Measurements from ENCODE around the gene TMEM11.

The TMEM11 gene, protein sequence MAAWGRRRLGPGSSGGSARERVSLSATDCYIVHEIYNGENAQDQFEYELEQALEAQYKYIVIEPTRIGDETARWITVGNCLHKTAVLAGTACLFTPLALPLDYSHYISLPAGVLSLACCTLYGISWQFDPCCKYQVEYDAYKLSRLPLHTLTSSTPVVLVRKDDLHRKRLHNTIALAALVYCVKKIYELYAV

DNA sequence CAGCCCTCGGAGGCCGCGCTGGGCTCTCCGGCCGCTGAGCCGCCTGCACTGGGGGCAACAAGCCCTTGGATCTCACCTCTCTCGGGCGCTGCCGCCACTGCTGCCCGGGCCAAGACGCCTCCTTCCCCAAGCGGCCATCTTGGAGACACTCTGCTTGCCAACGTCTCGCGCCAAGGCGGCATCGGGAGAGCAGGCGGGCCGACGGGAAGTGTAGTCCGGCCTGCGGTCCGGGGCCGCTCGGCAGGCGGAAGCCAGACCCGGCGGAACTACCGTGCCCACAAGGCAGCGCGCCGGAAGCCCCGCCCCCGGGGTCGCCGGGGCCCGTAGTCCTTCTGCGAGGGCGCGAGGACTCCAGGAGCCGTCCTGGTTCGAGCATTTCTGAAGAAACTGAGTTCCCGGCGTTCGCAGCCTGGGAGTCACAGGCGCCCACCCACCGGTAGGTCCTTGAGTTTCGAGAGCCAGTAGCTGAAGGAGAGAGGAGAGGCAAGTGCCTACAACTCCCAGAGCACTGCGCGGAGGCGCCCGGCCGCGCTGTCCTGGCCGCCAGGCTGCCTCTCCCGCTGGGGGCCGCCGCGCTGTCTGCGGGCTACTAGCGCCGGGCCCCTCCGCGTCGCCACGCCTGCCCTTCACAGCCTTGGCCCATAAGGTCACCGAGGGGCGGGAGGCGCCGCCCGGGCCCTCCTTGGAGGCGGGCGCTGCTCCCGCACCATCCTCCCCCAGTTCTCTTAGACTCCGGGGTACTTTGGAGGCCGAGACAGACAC, at the start of gene TMEM11:
Gene TMEM11, minus strand, starts transcription at position 147 of the 762 bp plus-strand sequence. Its CDS starts 9 bp downstream, at position 138.
- peak; percentile 97 for DNase-seq (ENCODE audit: low spot score)

DNA sequence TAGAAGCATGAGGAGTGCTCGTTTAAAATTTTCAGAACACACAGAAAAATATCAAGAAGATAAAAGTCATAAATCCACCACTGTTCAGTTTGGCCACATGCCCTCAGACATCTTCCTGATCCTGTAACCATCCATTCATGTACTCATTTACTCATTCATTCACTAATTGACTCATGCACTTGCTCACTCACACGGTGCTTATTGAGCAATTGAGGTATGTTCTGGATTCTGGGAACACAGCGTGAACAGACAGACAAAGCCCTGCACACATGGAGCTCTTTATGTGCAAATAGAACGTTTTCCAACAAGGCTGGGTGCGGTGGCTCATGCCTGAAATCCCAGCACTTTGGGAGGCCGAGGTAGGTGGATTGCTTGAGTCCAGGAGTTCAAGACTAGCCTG, 49.4 kb upstream of the TMEM11 start:
- DNase-seq (ENCODE audit: low spot score) = no peak

DNA sequence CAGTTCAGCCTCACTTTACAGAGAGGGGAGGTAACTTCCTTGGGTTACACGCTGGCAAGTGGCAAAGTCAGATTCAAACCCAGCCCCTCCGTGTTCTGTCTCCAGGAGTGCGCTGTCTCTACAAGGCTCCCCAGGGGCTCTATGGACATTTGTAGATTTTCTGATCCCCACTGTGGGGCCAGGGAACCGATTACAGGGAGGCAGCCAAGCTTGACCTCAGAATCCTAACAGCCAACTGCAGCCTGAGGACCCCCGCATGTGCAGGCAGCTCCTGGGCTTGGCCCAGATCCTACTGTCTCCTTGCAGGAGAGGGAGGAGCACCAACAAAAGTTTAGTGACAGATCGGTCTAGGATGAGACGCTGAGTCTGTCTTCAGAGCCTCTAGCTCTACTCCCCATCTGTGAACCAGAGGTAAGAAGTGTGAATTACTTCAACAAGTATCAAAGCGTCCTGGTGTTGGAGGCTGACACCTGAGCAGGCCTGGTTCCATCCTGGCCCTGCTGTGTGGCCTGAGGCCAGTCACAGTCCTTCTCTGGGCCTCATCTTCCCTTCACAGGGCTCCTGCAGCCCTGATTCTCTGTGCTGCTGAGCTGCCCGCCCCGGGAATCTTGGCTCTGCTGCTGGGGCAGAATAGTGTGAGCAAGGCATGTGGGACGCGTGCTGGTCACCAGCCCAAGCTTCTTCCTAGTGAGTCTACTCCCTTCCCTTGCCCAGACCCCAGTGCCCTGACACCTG, 48.5 kb upstream of the TMEM11 start:
- no peak for DNase-seq (ENCODE audit: low spot score)

DNA sequence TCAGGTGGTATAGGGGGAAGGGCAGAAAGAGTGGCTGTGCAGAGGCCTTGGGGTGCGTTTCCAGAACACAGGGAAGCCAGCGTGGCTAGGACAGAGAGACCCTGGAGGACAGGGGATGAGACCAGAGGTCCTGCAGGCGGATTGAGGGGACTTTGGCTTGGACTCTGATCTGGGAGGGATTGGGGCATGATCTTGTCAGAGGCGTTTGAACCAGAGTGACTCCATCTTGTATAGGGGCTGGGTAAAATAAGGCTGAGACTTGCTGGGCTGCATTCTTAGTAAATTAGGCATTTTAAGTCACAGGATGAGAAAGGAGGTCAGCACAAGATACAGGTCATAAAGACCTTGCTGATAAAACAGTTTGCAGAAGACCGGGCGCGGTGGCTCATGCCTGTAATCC, 44.6 kb upstream of the TMEM11 start:
- DNase-seq (ENCODE audit: low spot score) = no peak

GRCh38 chr17:21253646-21254441, 39.9 kb upstream of the TMEM11 start:
- no peak for DNase-seq (ENCODE audit: low spot score)

- peak; percentile 90 for DNase-seq (ENCODE audit: low spot score)
These were observed 39.1 kb upstream of the TMEM11 start, which contains the start of gene NATD1 for GRCh38 chr17:21252796-21253645. NATD1 (minus strand) TSS chr17:21253410; CDS start chr17:21253264, 146 bp downstream.

DNA sequence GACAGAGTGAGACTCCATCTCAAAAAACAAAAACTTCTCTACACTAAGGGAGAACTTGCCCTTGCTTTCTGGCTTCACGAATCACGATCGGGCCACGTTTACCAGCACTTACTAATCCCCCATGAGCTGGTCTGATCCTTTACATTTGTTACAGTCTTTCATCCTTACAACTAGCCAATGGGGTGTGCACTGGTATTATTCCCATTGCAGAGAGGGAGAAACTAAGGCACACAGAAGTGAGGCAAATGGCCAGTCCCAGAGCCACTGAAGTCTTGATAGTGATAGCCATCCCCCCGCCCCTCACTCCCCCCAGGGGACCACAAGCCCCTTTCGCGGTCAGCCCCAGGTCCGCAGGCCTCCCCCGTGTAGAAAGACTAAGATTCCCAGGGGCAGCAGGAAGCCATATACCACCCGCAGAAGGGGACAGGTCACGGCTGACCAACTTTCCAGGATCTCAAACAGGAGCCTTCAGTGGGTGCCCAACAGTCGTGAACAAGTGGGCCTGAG, 38.4 kb upstream of the TMEM11 start:
- no peak for DNase-seq (ENCODE audit: low spot score)

DNA sequence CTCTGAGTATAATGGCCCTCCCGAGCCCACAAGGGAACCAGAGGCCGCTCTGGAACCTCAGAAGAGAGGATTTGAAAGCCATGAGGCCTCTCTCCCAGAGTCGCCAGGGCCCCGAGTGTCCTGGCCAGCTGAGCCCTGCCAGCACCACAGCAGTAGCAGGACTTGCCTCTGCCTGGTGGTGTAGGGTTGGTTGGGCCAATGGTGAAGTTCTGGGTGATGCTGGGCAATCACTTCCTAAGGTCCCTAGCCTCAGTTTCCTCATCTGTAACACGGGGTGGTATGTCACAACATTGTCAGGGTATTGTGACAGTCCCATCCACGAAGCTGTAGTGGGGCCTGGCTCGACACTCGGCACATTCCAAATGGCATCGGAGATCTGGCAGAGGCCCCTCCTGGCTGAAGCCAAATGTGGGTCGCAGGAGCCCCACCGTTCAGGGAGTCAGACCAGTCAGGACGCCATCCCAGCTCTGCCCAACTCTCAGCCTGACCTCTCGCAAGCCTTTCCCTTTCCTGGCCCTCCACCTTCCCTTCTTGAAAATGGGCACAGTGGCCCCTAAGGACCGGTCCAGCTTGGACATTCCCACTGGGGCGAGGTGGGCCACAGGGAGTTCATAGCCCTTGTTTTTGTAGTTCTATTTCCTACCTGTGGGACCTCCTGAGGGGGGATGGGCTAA, 37.5 kb upstream of the TMEM11 start:
- no peak for DNase-seq (ENCODE audit: low spot score)

GRCh38 chr17:21250854-21251253, 36.9 kb upstream of the TMEM11 start:
- DNase-seq (ENCODE audit: low spot score) = no peak

- DNase-seq (ENCODE audit: low spot score) = no peak
These were observed 36.2 kb upstream of the TMEM11 start for GRCh38 chr17:21249920-21250703.

DNA sequence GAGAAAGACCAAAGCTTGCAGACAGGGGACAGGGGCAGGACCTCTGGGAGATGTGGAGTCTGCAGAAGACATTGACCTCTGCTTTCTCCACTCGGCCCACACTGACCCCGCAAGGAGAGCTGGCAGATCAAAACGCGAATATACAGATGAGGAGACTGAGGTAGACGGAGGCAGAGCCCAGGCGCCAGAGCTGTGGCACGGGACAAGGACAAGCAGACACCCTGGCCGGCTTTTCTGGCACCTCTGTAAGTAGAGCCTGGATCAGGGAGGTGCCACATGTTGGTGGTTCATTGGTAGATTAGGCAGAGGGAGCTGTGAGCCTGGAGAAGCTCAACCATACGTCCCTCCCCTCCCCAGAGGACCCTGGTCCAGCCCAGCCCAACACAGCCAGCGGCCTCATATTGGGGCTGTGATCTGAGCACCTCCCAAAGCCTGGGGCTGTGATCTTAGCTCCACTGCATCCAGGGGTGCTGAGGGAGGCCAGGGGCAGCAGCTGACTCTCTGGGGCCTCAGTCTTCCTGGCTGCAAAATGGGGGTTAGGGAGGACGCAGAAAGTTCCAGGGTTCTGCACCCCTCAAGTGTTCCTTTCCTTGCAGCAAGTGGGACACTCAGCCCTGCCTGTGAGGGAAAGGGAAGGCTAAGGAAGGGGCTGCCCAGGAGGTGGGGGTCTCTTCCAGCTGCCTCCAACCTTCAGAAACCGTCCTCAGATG, 35.3 kb upstream of the TMEM11 start:
- DNase-seq (ENCODE audit: low spot score) = no peak

DNA sequence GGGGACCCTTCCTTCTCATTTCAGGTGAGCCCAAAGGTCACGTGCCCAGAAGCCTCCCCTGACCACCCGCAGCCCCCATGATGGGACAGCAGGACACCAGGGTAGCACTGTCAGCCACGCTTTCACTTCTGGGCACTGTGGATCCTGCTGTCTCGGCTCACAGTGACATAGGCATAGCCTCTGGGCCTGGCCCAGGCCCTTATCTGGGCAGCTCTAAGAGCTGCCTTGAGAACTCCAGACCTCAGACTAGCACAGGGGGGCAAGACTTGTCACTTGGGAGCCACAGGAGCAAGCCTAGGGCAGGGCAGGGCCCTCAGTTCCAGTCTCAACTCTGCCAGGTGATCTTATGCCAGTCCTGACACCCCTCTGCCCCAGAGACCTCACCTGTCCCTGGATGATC, 34.5 kb upstream of the TMEM11 start:
- no peak for DNase-seq (ENCODE audit: low spot score)

GRCh38 chr17:21247552-21248258, 33.7 kb upstream of the TMEM11 start:
- DNase-seq (ENCODE audit: low spot score) = no peak

DNA sequence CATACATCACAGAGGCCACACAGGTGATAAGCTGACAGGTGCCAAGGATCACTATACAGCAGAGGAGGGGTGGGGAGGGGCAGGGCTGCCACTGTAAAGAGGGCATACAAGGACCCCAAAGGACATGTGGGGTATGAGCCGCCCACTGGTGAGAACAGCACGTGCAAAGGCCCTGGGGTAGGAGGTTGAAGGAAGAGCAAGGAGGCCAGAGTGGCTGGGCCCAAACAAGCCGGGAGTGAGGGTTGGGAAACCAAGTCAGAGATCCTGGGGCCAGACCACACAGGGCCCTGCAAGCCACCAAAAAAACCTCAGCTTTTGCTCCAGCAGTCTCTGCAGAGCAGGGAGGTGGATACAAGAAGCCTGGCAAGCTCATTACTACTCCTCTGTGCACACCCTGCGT, 32.7 kb upstream of the TMEM11 start:
- DNase-seq (ENCODE audit: low spot score) = no peak

GRCh38 chr17:21245639-21246084, 31.7 kb upstream of the TMEM11 start:
- DNase-seq (ENCODE audit: low spot score) = no peak

DNA sequence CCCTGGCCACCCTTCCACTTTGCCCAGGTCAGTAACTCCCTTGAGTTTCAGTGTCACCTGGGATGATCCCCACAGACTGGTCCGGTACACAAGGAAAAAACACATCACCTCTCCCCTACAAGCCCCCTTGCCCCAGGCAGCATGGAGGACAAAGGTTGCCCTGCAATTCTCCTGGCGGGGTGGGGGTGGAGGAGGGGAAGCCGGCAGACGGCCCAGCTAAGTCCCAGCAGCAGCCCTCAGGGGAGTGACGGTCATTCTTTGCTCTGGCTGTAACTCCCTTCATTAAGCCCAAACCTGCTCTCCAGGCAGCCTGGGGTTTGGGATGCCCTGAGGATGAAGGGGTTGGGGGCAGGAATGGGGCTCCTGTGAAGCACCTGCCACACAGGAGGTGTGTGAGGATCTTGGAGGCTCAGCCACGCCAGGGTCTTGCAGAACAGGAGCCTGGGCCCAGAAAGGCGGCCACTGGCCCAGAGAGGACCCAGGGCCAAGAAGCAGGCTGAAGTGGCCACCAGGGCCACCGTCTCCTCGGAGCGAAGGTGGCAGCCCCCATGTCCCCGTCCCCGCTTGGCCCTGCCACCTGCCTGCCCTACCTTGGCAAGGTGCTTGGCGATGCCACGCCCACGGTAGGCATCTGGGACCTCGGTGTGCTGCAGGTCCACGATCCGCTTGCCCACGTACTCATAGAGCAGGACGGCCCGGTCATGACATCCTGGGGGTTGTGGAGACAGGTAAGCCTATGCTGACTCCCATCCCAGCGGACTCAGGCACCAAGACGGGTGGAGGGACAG, 29.7 kb upstream of the TMEM11 start:
- DNase-seq (ENCODE audit: low spot score) = no peak

- no peak for DNase-seq (ENCODE audit: low spot score)
These were observed 29.0 kb upstream of the TMEM11 start for GRCh38 chr17:21242780-21243515.
